Astrocyte (in vitro differentiated cells and primary cell): ENCODE measurements around the gene HOXD1.

ENCODE experiments used
- CTCF ChIP-seq: IDR thresholded peaks from 2 replicates; pipeline ENCODE4 v1.5.1; 2011; ENCODE audit warnings: low read depth, mild to moderate bottlenecking, inconsistent platforms, low read length, moderate library complexity; ENCODE audit not compliant: insufficient read depth
- EZH2 ChIP-seq: IDR thresholded peaks from 2 replicates; pipeline ENCODE4 v1.6.1; 2012; ENCODE audit warnings: mild to moderate bottlenecking, low read length, inconsistent platforms; ENCODE audit not compliant: insufficient read depth

- TF ChIP-seq CTCF = no peak
- TF ChIP-seq EZH2 = no peak
Measured at GRCh38 chr2:176178757-176179295, 9.6 kb upstream of the HOXD1 start.
